WTC11 (cell line): ENCODE data around the gene ENOX2. TPM values are rescaled to one million over a fixed set of nuclear protein-coding genes. Genes with fewer than 3 reads are reported as not detected.

Experiments used
- ATAC-seq: fragments of 200-7000 bp; cut with Tn5 transposase; 2 replicates; pipeline ENCODE4 v1.10.0; 2021; ENCODE audit warnings: mild to moderate bottlenecking, moderate library complexity
- CTCF ChIA-PET: fragments of 300-600 bp; sonication (Branson Sonifier 250); formaldehyde crosslinking; loops from one replicate; lab custom pipeline; 2021; ENCODE audit warnings: antibody characterized with exemption; lab: Charles Lee
- POLR2A ChIA-PET: fragments of 350-600 bp; sonication (Branson Sonifier 250); formaldehyde crosslinking; loops from one replicate; lab custom pipeline; 2021; ENCODE audit warnings: antibody characterized with exemption; lab: Charles Lee
- DNase-seq: peaks from one replicate; pipeline ENCODE4 v3.0.0; 2021; ENCODE audit warnings: low spot score
- H3K27ac Mint-ChIP-seq: 2 replicates; pipeline ENCODE4 v1.8.0; 2021; ENCODE audit warnings: mixed read lengths
- H3K27me3 Mint-ChIP-seq: 2 replicates; pipeline ENCODE4 v1.8.0; 2021; ENCODE audit warnings: low read depth, mild to moderate bottlenecking, moderate library complexity, mixed read lengths
- H3K36me3 Mint-ChIP-seq: 2 replicates; pipeline ENCODE4 v1.8.0; 2021; ENCODE audit warnings: mixed read lengths
- H3K4me1 Mint-ChIP-seq: 2 replicates; pipeline ENCODE4 v1.8.0; 2022; ENCODE audit warnings: mixed read lengths
- H3K4me3 Mint-ChIP-seq: 2 replicates; pipeline ENCODE4 v1.8.0; 2021; ENCODE audit warnings: mild to moderate bottlenecking, moderate library complexity, mixed read lengths
- H3K9me3 Mint-ChIP-seq: 2 replicates; pipeline ENCODE4 v1.8.0; 2021; ENCODE audit warnings: mixed read lengths
- E2F4 ChIP-seq: sonication (generic); formaldehyde crosslinking; IDR thresholded peaks from 2 replicates; pipeline ENCODE4 v1.8.1; 2022; ENCODE audit warnings: low read depth, mild to moderate bottlenecking, moderate library complexity, missing genetic modification reagents, borderline replicate concordance
- E2F5 ChIP-seq: sonication (generic); formaldehyde crosslinking; IDR thresholded peaks from 2 replicates; pipeline ENCODE4 v1.8.1; 2022; ENCODE audit warnings: mild to moderate bottlenecking, moderate library complexity, missing genetic modification reagents
- FOXK1 ChIP-seq: sonication (generic); formaldehyde crosslinking; IDR thresholded peaks from 2 replicates; pipeline ENCODE4 v1.8.0; 2022; ENCODE audit warnings: mild to moderate bottlenecking, moderate library complexity, missing genetic modification reagents
- JAZF1 ChIP-seq: fragments of 250-450 bp; sonication (Bioruptor Pico); IDR thresholded peaks from 2 replicates; pipeline ENCODE4 v1.9.0; 2021; ENCODE audit warnings: moderate library complexity, mild to moderate bottlenecking, inconsistent platforms
- MLX ChIP-seq: sonication (generic); formaldehyde crosslinking; IDR thresholded peaks from 2 replicates; pipeline ENCODE4 v1.8.1; 2023; ENCODE audit warnings: mild to moderate bottlenecking, missing genetic modification reagents, moderate library complexity
- NFYB ChIP-seq: sonication (generic); formaldehyde crosslinking; conservative IDR thresholded peaks from 2 replicates; pipeline ENCODE4 v1.8.0; 2022; ENCODE audit warnings: low read depth, missing genetic modification reagents
- NR1H2 ChIP-seq: sonication (generic); formaldehyde crosslinking; IDR thresholded peaks from 2 replicates; pipeline ENCODE4 v1.9.0; 2021; ENCODE audit warnings: mild to moderate bottlenecking, moderate library complexity, missing genetic modification reagents
- NR3C1 ChIP-seq: sonication (generic); formaldehyde crosslinking; conservative IDR thresholded peaks from 2 replicates; pipeline ENCODE4 v1.8.1; 2023; ENCODE audit warnings: low read depth, mild to moderate bottlenecking, missing genetic modification reagents
- OVOL2 ChIP-seq: fragments of 250-450 bp; sonication (Bioruptor Pico); IDR thresholded peaks from 2 replicates; pipeline ENCODE4 v1.9.0; 2021; ENCODE audit warnings: mild to moderate bottlenecking, borderline replicate concordance
- PRRX2 ChIP-seq: fragments of 250-450 bp; sonication (Bioruptor Pico); IDR thresholded peaks from 2 replicates; pipeline ENCODE4 v1.8.0; 2021; ENCODE audit warnings: mild to moderate bottlenecking
- SOX15 ChIP-seq: fragments of 250-450 bp; sonication (Bioruptor Pico); IDR thresholded peaks from 2 replicates; pipeline ENCODE4 v1.9.0; 2021; ENCODE audit warnings: mild to moderate bottlenecking
- SP1 ChIP-seq: sonication (generic); formaldehyde crosslinking; conservative IDR thresholded peaks from 2 replicates; pipeline ENCODE4 v1.8.1; 2022; ENCODE audit warnings: missing genetic modification reagents
- TP53 ChIP-seq: sonication (generic); formaldehyde crosslinking; IDR thresholded peaks from 2 replicates; pipeline ENCODE4 v1.8.1; 2023; ENCODE audit warnings: mild to moderate bottlenecking, missing genetic modification reagents
- ZNF219 ChIP-seq: sonication (generic); formaldehyde crosslinking; IDR thresholded peaks from 2 replicates; pipeline ENCODE4 v1.8.0; 2023; ENCODE audit warnings: missing genetic modification reagents, mild to moderate bottlenecking, borderline replicate concordance
- ZNF671 ChIP-seq: fragments of 250-450 bp; sonication (Bioruptor Pico); IDR thresholded peaks from 2 replicates; pipeline ENCODE4 v1.8.0; 2021; ENCODE audit warnings: mild to moderate bottlenecking
- total RNA-seq: library from RNA; stranded (reverse); gene quantifications from 3 replicates; pipeline ENCODE4 v1.2.3, GENCODE V29; 2021
- TF ChIP-seq, protein P1 (sequence below): sonication (generic); formaldehyde crosslinking; IDR thresholded peaks from 2 replicates; pipeline ENCODE4 v1.8.0; 2023; ENCODE audit warnings: missing genetic modification reagents, mild to moderate bottlenecking, borderline replicate concordance
- TF ChIP-seq, protein P2 (sequence below): sonication (generic); formaldehyde crosslinking; IDR thresholded peaks from 2 replicates; pipeline ENCODE4 v1.8.1; 2022; ENCODE audit warnings: mild to moderate bottlenecking, missing genetic modification reagents, moderate library complexity, borderline replicate concordance
- TF ChIP-seq, protein P3 (sequence below): fragments of 200-600 bp; IDR thresholded peaks from 2 replicates; pipeline ENCODE4 v1.8.0; 2022; ENCODE audit warnings: antibody characterized with exemption
- TF ChIP-seq, protein P4 (sequence below): fragments of 250-450 bp; sonication (Bioruptor Pico); IDR thresholded peaks from 2 replicates; pipeline ENCODE4 v1.9.0; 2021; ENCODE audit warnings: mild to moderate bottlenecking
- TF ChIP-seq, protein P5 (sequence below): fragments of 250-450 bp; sonication (Bioruptor Pico); IDR thresholded peaks from 2 replicates; pipeline ENCODE4 v1.8.0; 2021; ENCODE audit warnings: mild to moderate bottlenecking
- TF ChIP-seq, protein P6 (sequence below): sonication (generic); formaldehyde crosslinking; IDR thresholded peaks from 2 replicates; pipeline ENCODE4 v1.8.0; 2023; ENCODE audit warnings: missing genetic modification reagents

The ENOX2 gene
- total RNA-seq, 1 experiment from 2014 or later = 13.8 TPM

- Mint-ChIP-seq H3K36me3 (no peaks in the 10 kb centered on the region), H3K9me3 (no peaks in the 10 kb centered on the region), H3K27ac (no peak overlapping the region), H3K4me1 (no peaks in the 10 kb centered on the region), H3K27me3 (no peaks in the 10 kb centered on the region), H3K4me3 (no peak overlapping the region)
- ATAC-seq = no peak
- CTCF ChIA-PET = no interaction called here
- TF ChIP-seq ZNF219 (no peak), SP1 (no peak), FOXK1 (CRISPR knock-in tag) (no peak), ZNF671 (CRISPR knock-in tag) (no peak), TP53 (no peak), MLX (CRISPR knock-in tag) (no peak), OVOL2 (CRISPR knock-in tag) (no peak), JAZF1 (CRISPR knock-in tag) (no peak)
- TF ChIP-seq, protein P1, sequence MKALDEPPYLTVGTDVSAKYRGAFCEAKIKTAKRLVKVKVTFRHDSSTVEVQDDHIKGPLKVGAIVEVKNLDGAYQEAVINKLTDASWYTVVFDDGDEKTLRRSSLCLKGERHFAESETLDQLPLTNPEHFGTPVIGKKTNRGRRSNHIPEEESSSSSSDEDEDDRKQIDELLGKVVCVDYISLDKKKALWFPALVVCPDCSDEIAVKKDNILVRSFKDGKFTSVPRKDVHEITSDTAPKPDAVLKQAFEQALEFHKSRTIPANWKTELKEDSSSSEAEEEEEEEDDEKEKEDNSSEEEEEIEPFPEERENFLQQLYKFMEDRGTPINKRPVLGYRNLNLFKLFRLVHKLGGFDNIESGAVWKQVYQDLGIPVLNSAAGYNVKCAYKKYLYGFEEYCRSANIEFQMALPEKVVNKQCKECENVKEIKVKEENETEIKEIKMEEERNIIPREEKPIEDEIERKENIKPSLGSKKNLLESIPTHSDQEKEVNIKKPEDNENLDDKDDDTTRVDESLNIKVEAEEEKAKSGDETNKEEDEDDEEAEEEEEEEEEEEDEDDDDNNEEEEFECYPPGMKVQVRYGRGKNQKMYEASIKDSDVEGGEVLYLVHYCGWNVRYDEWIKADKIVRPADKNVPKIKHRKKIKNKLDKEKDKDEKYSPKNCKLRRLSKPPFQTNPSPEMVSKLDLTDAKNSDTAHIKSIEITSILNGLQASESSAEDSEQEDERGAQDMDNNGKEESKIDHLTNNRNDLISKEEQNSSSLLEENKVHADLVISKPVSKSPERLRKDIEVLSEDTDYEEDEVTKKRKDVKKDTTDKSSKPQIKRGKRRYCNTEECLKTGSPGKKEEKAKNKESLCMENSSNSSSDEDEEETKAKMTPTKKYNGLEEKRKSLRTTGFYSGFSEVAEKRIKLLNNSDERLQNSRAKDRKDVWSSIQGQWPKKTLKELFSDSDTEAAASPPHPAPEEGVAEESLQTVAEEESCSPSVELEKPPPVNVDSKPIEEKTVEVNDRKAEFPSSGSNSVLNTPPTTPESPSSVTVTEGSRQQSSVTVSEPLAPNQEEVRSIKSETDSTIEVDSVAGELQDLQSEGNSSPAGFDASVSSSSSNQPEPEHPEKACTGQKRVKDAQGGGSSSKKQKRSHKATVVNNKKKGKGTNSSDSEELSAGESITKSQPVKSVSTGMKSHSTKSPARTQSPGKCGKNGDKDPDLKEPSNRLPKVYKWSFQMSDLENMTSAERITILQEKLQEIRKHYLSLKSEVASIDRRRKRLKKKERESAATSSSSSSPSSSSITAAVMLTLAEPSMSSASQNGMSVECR (CRISPR knock-in tag) = no peak
- TF ChIP-seq, protein P2, sequence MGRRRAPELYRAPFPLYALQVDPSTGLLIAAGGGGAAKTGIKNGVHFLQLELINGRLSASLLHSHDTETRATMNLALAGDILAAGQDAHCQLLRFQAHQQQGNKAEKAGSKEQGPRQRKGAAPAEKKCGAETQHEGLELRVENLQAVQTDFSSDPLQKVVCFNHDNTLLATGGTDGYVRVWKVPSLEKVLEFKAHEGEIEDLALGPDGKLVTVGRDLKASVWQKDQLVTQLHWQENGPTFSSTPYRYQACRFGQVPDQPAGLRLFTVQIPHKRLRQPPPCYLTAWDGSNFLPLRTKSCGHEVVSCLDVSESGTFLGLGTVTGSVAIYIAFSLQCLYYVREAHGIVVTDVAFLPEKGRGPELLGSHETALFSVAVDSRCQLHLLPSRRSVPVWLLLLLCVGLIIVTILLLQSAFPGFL = no peak
- TF ChIP-seq, protein P3, sequence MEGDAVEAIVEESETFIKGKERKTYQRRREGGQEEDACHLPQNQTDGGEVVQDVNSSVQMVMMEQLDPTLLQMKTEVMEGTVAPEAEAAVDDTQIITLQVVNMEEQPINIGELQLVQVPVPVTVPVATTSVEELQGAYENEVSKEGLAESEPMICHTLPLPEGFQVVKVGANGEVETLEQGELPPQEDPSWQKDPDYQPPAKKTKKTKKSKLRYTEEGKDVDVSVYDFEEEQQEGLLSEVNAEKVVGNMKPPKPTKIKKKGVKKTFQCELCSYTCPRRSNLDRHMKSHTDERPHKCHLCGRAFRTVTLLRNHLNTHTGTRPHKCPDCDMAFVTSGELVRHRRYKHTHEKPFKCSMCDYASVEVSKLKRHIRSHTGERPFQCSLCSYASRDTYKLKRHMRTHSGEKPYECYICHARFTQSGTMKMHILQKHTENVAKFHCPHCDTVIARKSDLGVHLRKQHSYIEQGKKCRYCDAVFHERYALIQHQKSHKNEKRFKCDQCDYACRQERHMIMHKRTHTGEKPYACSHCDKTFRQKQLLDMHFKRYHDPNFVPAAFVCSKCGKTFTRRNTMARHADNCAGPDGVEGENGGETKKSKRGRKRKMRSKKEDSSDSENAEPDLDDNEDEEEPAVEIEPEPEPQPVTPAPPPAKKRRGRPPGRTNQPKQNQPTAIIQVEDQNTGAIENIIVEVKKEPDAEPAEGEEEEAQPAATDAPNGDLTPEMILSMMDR = no peak
- TF ChIP-seq, protein P4, sequence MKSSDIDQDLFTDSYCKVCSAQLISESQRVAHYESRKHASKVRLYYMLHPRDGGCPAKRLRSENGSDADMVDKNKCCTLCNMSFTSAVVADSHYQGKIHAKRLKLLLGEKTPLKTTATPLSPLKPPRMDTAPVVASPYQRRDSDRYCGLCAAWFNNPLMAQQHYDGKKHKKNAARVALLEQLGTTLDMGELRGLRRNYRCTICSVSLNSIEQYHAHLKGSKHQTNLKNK (CRISPR knock-in tag) = no peak
- TF ChIP-seq, protein P5, sequence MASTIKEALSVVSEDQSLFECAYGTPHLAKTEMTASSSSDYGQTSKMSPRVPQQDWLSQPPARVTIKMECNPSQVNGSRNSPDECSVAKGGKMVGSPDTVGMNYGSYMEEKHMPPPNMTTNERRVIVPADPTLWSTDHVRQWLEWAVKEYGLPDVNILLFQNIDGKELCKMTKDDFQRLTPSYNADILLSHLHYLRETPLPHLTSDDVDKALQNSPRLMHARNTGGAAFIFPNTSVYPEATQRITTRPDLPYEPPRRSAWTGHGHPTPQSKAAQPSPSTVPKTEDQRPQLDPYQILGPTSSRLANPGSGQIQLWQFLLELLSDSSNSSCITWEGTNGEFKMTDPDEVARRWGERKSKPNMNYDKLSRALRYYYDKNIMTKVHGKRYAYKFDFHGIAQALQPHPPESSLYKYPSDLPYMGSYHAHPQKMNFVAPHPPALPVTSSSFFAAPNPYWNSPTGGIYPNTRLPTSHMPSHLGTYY (CRISPR knock-in tag) = no peak
- DNase-seq = no peak
- POLR2A ChIA-PET = no interaction called here
Measured at GRCh38 chrX:130615941-130616340, 287.1 kb downstream of the ENOX2 start.

DNA sequence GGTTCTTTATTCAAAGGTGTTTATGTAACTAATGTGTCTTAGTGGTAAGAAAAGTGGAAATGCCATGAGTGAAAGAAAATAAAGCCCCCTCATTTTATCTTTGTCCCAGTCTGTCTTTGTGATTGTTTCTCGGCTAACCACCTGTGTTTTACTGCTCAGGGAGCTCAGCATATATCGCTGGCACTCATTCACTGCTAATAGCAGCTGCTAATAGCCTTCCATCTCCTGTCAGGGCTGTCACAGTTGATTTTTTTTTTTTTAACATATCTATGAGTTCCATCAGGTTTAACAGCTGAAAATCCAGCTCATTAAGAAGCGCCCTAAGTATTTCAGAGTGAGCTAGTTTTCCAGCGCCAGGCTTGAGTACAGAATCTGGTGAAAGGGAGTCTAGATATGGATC, 295.6 kb downstream of the ENOX2 start:
- Mint-ChIP-seq H3K4me3 (no peak overlapping the region), H3K27ac (no peak overlapping the region), H3K27me3 (no peaks in the 10 kb centered on the region; the same call in 1 of the 2 replicates), H3K4me1 (peaks cover 6% of the 10 kb centered on the region), H3K9me3 (no peaks in the 10 kb centered on the region), H3K36me3 (no peaks in the 10 kb centered on the region)
- ATAC-seq (no peak), DNase-seq (no peak)
- CTCF ChIA-PET = no interaction called here
- POLR2A ChIA-PET = no interaction called here
- TF ChIP-seq PRRX2 (no peak), SOX15 (CRISPR knock-in tag) (no peak), NFYB (CRISPR knock-in tag) (no peak), NR3C1 (CRISPR knock-in tag) (no peak), E2F5 (CRISPR knock-in tag) (no peak), E2F4 (CRISPR knock-in tag) (no peak), NR1H2 (CRISPR knock-in tag) (no peak)
- TF ChIP-seq, protein P6, sequence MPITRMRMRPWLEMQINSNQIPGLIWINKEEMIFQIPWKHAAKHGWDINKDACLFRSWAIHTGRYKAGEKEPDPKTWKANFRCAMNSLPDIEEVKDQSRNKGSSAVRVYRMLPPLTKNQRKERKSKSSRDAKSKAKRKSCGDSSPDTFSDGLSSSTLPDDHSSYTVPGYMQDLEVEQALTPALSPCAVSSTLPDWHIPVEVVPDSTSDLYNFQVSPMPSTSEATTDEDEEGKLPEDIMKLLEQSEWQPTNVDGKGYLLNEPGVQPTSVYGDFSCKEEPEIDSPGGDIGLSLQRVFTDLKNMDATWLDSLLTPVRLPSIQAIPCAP = no peak
